Stimulated activated CD4-positive, alpha-beta T cell treated with anti-CD3 and anti-CD28 coated beads, Interleukin-1b, Interleukin-23, amount 100 ng/mL, for 1 hour (primary cell): ENCODE results near the gene AKAP3.

Experiments used
- DNase-seq, 2 donors: peaks; one replicate each; pipeline ENCODE4 v3.0.0-alpha.2; 2020; ENCODE audit warnings: low read depth in 2 of 2

Gene AKAP3

DNA sequence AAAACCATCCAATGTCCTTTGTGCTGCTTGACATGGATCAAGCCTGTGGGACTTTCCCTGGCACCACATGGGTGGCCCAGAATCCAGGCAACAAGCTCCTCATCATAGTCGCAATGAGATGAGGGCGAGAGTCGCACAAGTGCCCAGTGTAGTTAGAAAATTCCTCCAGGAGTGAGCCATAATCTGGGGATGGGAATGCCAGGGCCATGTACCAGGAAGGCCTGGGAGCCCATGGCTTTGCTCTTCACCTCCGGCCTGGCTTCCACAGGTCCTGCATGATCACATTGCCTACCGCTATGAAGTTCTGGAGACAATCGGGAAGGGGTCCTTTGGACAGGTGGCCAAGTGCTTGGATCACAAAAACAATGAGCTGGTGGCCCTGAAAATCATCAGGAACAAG, 53.0 kb downstream of the AKAP3 start:
- DNase-seq, result no peak

- no peak for DNase-seq
These were observed 57.6 kb downstream of the AKAP3 start for GRCh38 chr12:4591180-4591687.

DNA sequence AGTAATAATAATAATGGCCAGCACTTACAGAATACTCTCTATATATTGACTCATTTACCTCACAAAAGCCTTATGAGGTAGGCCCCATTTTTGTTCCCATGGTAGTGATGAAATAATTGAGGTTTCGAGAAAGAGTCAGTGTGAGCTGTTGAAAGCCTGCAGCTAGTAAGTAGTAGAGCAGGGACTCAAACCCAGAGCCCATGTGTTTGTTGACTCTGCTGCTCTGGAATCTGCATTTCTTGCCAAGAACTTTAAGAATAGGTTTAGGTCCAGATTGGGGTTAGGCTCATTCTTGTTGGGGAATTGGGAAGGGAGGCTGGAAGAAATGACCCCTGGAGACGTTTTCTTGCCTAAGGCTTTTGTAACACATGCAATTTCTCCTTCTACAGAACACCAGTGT, 58.9 kb downstream of the AKAP3 start:
- no peak for DNase-seq

- no peak for DNase-seq
These were observed 59.9 kb downstream of the AKAP3 start for GRCh38 chr12:4588916-4589315.

- no peak for DNase-seq
These were observed 61.7 kb downstream of the AKAP3 start for GRCh38 chr12:4587108-4587507.

GRCh38 chr12:4586500-4586899, 62.4 kb downstream of the AKAP3 start:
- DNase-seq, result no peak

GRCh38 chr12:4584896-4585295, 64.0 kb downstream of the AKAP3 start:
- no peak for DNase-seq

- no peak for DNase-seq
These were observed 64.6 kb downstream of the AKAP3 start for GRCh38 chr12:4584281-4584680.

GRCh38 chr12:4580281-4580688, 68.6 kb downstream of the AKAP3 start:
- no peak for DNase-seq

DNA sequence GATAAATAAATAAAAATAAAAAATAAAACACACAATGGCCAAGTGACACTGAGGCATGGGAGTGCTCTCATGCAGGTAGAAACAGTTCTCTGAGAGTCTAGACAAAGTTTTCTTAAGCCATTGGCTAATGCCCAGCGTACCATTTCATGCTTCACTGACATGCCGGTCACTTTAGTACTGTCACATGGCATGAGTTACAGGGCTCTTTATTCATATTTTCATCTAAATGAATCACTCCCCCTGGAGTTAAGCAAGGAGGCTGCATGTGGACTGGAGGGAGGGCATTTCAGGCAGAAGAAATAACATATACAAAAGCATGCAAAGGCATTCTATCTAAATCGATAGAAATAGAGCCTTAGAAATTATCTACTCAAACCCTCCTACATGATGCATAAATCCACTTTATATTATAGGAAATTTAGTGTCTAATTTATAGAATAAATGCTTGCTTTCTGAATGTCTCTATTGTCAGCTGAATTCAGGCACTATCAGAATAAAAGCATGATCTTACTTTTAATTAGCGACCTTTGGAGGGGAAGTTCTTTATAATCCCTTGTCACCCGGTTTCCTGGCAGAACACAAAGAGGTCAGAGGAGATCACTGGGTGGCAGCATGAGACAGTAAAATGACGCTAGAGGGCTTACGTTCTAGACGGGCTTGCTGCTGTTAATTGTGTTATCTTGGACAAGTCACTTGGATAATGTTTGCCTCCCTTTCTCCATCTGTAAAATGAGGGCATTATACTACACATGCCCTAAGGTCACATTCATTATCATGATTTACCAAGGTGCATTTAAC, 69.3 kb downstream of the AKAP3 start:
- DNase-seq, result no peak

DNA sequence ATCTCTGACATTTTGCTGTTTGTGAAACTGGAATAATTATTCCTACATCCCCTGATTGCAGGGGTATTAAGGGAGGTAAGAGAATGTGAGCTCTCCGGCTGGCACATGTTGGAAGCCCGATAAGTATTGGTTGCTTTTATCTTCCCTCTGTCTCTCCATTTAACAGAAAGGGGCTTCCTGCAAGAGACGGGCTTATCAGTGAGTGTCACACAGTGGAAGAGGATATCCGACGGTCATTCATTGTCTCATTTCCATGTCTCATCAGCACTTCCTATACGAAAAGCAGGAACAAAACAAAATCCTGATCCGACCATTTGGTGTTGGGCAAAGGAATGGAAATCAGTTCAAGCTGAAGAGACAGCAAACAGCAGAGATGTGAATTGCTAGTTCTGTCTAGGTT, 76.2 kb downstream of the AKAP3 start:
- DNase-seq, result no peak

DNA sequence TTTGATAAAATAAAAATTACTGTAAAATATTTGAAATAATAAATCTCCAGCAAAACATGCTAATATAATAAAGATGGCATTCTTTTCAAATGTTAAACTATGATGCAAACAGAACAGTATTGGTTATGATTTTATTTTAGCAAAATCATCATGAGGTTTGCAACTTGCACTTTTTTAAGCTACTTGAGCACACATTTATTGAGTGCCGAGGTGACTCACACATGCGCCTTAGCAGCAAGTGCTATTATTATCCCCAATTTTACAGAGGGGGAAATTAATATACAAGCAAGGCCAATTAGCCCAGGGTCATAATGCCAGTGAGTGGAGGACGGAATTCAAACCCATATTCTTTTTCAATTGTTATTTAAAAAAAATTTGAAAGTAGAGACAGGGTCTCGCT, 79.6 kb downstream of the AKAP3 start:
- no peak for DNase-seq

GRCh38 chr12:4567073-4567881, 81.6 kb downstream of the AKAP3 start:
- DNase-seq, result no peak

- DNase-seq, result no peak
These were observed 82.4 kb downstream of the AKAP3 start for GRCh38 chr12:4566474-4566873.
